GM19023 (cell line): Measurements from ENCODE around the gene ADAMTS2.
"Not testable (repeated sequence)": the region's sequence is repeated elsewhere in the genome, so short reads cannot be mapped to it uniquely, and the experiment has no call there.

ENCODE experiments used
- ATAC-seq: cut with Tn5 transposase; IDR thresholded peaks from one replicate; pipeline ENCODE4 v1.9.1; 2021; ENCODE audit warnings: mild to moderate bottlenecking, moderate library complexity; ENCODE audit not compliant: unreplicated experiment

ADAMTS2 gene

DNA sequence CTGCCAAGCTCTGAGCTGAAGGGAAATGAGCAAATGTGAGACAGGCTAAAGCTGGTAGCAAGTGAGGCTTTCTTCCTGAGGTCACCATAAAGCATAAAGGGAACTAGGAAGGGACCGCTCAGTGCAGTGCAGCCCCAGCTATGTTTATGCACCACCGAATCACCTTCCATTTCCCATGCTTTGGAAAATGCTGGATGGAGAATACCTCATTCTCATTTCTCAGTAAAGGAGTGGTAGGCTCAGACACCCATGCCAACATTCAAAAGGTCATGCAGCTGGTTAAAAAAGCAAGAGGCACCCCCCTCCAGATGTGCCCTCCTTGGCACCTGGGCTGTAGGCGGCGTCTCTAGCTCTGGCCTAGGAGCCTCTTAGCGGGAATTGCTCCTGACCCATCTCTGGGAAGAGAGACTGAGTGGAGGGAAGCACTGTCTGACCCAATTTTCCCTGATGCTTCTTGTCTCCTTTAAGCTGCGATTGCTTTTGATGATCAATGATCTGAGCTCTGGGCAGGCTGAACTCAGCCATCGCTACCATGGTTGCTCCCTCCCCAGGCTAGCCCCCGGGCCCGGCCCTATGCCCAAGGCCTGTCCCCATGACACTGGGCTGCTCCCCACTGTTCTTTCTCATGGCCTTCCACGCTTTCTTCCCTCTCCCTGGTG, 226.4 kb downstream of the ADAMTS2 start:
- no peak for ATAC-seq

DNA sequence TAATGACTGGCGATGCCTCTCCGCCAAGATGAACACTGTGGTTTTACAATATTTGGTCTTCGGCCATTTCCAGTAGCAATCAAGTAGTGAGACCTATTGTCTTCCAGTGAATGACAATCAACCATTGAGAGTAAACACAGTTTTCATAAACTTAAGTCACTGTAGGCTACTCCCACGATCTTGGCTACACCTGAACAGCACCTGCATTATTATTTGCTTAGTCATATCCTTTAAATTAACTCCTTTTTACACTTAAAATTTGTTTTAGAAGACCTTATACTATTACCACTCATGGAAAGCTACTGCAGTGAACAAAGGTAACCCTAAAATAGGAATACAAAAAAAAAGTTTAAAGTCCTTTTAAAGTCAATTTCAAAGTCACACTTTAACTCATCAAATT, 226.9 kb downstream of the ADAMTS2 start:
- ATAC-seq, result no peak

DNA sequence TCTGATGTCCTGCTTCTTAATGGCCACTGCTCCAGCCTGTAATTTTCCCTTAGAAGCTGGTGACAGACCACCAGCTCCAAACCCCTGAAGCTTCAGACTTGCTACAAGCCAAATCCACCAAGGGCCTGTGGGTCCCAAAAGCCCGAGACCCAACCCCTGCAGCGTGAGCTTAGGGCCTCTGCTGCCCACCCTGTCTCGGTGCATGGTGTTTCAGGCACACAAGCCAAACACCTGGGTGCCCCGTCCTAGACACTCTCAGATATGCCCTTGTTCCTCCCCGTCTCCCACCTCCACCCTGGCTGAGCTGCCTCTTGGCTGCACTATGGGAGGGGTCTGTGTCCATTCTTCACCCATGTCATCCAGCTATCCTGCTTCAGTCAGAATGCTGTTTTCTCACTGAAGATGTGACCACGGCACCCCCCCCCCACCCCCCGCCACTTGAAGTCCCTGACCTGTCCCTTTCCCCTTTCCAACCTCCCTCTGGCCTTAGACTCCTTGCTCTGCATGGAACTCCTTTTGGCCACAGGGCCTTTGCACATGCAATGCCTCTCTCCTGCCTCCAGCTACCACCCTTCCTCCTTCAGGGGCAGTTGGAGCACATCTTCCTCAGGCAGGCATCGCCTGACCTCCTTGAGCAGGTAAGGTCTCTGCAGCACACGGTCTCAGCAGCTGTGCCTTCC, 229.3 kb downstream of the ADAMTS2 start:
- no peak for ATAC-seq

- no peak for ATAC-seq
These were observed 230.0 kb downstream of the ADAMTS2 start for GRCh38 chr5:179115307-179115706.

GRCh38 chr5:179114756-179115155, 230.5 kb downstream of the ADAMTS2 start:
- no peak for ATAC-seq

- ATAC-seq, result no peak
These were observed 231.2 kb downstream of the ADAMTS2 start for GRCh38 chr5:179113945-179114641.

DNA sequence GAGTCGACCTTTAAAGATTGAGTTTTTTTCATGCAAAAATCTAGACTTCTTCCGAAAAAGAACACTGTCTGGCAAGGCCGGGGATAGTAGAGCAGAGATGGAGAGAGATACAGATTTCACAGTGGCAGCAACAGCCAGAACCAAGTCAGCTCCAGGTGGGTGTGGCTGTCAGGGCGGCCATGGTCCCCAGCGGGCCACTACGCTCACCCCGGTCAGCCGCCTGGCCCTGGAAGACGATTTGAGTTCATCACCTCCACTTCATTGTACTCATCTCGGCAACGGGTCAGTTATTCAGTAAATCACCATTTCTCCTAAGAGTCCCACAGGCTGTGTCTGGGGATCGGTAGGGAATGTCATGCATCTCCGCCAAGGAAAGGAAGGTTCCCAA, 232.1 kb downstream of the ADAMTS2 start:
- no peak for ATAC-seq

DNA sequence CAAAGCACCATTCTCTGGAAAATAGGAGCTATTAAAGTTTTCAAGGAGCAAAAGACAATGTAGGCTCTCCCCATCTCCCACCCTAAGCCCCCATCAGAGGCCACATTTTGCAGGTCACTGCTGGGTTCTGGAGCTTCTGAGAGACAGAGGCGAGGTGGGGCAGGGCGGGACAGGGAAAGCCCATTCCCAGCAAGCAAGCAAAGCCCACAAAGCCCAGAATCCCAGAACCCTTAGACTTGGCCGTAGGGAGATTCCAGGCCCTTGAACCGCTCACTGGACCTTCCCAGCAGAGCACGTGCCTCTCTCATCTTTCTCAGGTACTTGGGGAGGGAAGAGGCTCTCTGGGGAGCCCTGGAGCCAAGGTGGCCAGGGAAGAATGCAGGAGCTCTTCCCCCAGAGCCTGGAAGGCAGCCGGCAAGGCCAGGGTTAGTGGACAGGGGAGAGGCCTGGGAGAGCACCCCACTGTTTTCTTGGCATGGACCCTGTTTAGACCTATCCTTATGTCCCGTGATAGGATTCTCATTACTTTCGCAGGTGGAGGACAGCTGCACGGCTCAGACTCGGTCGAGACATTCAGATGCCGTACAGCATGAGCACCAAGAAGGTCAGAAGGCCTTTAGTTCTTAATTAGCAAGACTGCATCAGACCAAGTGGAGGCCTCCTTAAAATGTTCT, 232.7 kb downstream of the ADAMTS2 start:
- ATAC-seq, result no peak

DNA sequence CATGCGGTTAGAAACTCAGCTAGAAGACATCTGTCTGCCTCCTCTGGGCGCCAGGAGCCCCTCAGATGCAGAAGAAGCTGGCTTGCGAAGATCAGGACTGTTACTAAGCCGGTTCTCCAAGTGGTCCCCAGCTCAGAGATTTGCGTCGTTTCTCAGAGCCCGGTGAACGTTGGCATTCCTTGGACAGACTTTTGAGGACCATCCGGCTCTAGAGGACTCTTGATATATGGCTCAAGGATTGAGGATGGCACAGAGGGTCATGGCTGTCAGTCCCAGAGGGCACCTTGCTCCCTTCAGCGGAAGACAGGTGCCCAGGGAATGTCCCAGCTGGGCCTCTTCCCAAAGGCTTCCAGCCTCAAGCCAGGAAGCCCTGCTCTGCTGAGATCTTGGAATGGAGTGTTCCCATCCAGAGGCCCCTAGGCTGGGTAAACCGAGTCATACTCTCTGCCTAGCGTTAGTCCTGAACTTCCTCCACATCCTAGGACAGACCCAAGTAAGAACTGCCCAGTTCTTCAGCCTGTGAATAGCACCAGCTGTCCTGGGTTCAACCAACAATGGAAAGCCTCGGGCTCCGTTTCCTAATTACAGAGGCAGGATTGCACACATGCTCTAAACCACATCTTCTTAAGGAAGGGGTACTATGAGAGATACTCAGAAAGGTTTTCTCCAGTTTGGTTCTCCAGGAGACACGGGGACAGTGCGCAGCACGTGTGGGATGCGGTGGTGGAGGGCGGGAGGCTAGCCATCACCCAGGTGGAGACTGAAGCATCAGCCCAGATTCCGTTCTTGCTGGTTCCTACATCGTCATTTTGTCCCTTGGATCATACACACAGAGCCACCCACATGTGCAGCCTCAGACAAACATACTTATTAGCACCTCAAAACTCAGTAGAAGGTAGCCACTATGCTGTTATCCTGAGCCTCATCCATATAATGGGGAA, 233.7 kb downstream of the ADAMTS2 start:
- ATAC-seq, result no peak

- ATAC-seq, result no peak
These were observed 234.7 kb downstream of the ADAMTS2 start for GRCh38 chr5:179110528-179110927.

DNA sequence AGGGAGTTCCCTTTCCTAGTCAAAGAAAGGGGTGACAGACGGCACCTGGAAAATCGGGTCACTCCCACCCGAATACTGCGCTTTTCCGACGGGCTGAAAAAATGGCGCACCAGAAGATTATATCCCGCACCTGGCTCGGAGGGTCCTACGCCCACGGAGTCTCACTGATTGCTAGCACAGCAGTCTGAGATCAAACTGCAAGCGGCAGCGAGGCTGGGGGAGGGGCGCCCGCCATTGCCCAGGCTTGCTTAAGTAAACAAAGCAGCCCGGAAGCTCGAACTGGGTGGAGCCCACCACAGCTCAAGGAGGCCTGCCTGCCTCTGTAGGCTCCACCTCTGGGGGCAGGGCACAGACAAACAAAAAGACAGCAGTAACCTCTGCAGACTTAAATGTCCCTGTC, 244.0 kb downstream of the ADAMTS2 start:
- ATAC-seq, result not testable (repeated sequence)

GRCh38 chr5:179089502-179089901, 255.8 kb downstream of the ADAMTS2 start:
- no peak for ATAC-seq

DNA sequence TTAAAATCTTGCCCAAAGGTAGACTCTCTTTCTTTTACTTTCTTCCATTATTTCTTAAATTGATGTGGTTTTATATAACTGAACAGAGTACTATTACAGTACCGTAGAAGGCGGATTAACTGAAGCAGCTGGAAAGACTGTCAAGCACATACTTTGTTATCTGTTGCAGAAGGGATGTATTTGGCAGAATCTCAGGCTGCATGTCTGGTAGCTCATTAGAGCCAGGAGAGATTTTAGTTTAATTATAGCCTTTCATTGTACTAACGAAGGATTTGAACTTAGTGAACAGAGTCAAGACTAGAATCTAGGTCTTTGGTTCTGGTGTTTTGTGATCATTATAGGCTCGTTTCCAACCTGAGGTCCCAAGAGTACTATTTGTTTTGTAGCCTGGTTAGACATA, 264.5 kb downstream of the ADAMTS2 start:
- no peak for ATAC-seq

- ATAC-seq, result no peak
These were observed 265.9 kb downstream of the ADAMTS2 start for GRCh38 chr5:179079165-179079987.

DNA sequence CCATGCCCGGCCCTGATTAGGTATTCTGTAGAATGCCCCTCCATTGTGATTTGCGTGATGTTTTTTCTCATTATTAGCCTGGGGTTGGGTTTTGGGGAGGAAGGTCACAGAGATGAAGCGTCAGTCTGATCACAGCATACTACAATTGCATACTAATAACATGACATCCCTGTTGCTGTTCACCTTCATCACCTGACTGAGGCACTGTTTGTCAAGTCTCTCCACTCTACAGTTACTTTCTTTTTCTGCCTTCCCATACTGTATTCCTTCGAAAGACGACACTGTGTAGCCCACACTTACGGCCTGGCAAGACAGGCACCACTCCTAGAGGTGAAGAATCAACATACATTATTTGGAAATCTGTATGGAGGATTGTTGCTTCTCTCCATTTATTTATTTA, 279.6 kb downstream of the ADAMTS2 start:
- ATAC-seq, result no peak

DNA sequence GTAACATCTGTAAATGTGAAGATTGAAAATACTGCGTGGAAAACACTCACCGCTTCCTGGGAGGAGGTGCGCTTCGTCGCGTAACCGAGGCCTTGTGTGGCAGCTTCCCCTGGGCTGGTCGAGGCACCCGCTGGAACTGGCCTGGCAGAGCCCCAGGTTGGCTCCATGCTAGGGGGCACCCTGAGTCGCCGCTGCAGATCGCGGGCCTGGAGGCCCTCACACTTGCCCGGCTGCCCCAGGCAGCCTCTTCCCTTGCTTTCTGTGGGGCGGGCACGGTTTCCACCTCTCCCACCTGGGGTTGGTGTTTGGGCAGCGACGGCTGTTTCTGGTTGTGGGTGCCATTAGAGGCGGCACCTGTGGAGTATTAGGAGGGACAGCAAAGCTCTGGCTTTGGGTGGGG, 284.2 kb downstream of the ADAMTS2 start:
- no peak for ATAC-seq
